ENCODE data around the gene ZNF66. TPM values are rescaled to one million over a fixed set of nuclear protein-coding genes. Genes with fewer than 3 reads are reported as not detected.

Gene ZNF66
- total and polyA plus RNA-seq, 10 of the 15 experiments (the other 5 are each of a cell fraction or from before 2014, with no cell fraction given) = 0.62 to 8.5 (median 5.6) TPM

Other genes with a start within 250 kb of the ZNF66 start
- gene ZNF737, start 210.5 kb upstream of the ZNF66 start, total RNA-seq (2014; rRNA removed) = 6.6 and 6.9 TPM in 2 replicates
- 7.9 and 8.9 TPM in 2 replicates for gene ZNF737, start 210.5 kb upstream of the ZNF66 start, total RNA-seq (2014; rRNA removed; fragmentation: Illumina TruSeq; extraction: Trizol)
- gene ZNF737, start 210.5 kb upstream of the ZNF66 start, total RNA-seq (2021) = 3.7 and 4.7 TPM in 2 replicates
- gene ZNF737, start 210.5 kb upstream of the ZNF66 start, polyA plus RNA-seq (2011; rRNA removed) = 6.3 and 8.6 TPM in 2 replicates
- gene ZNF737, start 210.5 kb upstream of the ZNF66 start, polyA plus RNA-seq (2014; fragmentation: Illumina TruSeq; extraction: Trizol) = 5.2 and 7.9 TPM in 2 replicates
- gene ZNF737, start 210.5 kb upstream of the ZNF66 start, polyA plus RNA-seq (2014; fragmentation: Nextera tagmentation; extraction: Ambion mirVana) = under 1 TPM; 0.53 to 0.85 TPM
- gene ZNF737, start 210.5 kb upstream of the ZNF66 start, polyA plus RNA-seq (2014; rRNA removed) = 2.5 and 5.5 TPM in 2 replicates
- 1 to 10 TPM; 3.2 to 4.0 TPM for gene ZNF737, start 210.5 kb upstream of the ZNF66 start, polyA plus RNA-seq (2016; fragmentation: Nextera tagmentation; extraction: Ambion mirVana)
- 1.7 and 2.0 TPM in 2 replicates for gene ZNF626, start 114.7 kb upstream of the ZNF66 start, total RNA-seq (2014; rRNA removed)
- gene ZNF626, start 114.7 kb upstream of the ZNF66 start, total RNA-seq (2014; rRNA removed; fragmentation: Illumina TruSeq; extraction: Trizol) = 1.7 and 1.8 TPM in 2 replicates
- 2.2 TPM in 2 replicates for gene ZNF626, start 114.7 kb upstream of the ZNF66 start, total RNA-seq (2021)
- gene ZNF626, start 114.7 kb upstream of the ZNF66 start, polyA plus RNA-seq (2011; rRNA removed) = 1.4 and 3.7 TPM in 2 replicates
- 1.1 and 1.4 TPM in 2 replicates for gene ZNF626, start 114.7 kb upstream of the ZNF66 start, polyA plus RNA-seq (2014; fragmentation: Illumina TruSeq; extraction: Trizol)
- 1 to 10 TPM; 2.1 to 3.7 TPM for gene ZNF626, start 114.7 kb upstream of the ZNF66 start, polyA plus RNA-seq (2014; fragmentation: Nextera tagmentation; extraction: Ambion mirVana)
- gene ZNF626, start 114.7 kb upstream of the ZNF66 start, polyA plus RNA-seq (2014; rRNA removed) = 0.80 and 1.2 TPM in 2 replicates
- gene ZNF626, start 114.7 kb upstream of the ZNF66 start, polyA plus RNA-seq (2016; fragmentation: Nextera tagmentation; extraction: Ambion mirVana) = 1 to 10 TPM; 2.0 to 2.3 TPM
- 23.9 and 25.2 TPM in 2 replicates for gene ZNF85, start 146.9 kb downstream of the ZNF66 start, total RNA-seq (2014; rRNA removed)
- 23.5 and 25.5 TPM in 2 replicates for gene ZNF85, start 146.9 kb downstream of the ZNF66 start, total RNA-seq (2014; rRNA removed; fragmentation: Illumina TruSeq; extraction: Trizol)
- gene ZNF85, start 146.9 kb downstream of the ZNF66 start, total RNA-seq (2021) = 12.6 and 17.0 TPM in 2 replicates
- gene ZNF85, start 146.9 kb downstream of the ZNF66 start, polyA plus RNA-seq (2011; rRNA removed) = 19.8 and 26.2 TPM in 2 replicates
- 17.2 and 22.9 TPM in 2 replicates for gene ZNF85, start 146.9 kb downstream of the ZNF66 start, polyA plus RNA-seq (2014; fragmentation: Illumina TruSeq; extraction: Trizol)
- 10 to 100 TPM; 25.8 to 31.7 TPM for gene ZNF85, start 146.9 kb downstream of the ZNF66 start, polyA plus RNA-seq (2014; fragmentation: Nextera tagmentation; extraction: Ambion mirVana)
- gene ZNF85, start 146.9 kb downstream of the ZNF66 start, polyA plus RNA-seq (2014; rRNA removed) = 17.2 and 26.2 TPM in 2 replicates
- gene ZNF85, start 146.9 kb downstream of the ZNF66 start, polyA plus RNA-seq (2016; fragmentation: Nextera tagmentation; extraction: Ambion mirVana) = 10 to 100 TPM; 19.5 to 21.9 TPM
- 11.0 and 11.8 TPM in 2 replicates for gene ZNF430, start 244.4 kb downstream of the ZNF66 start, total RNA-seq (2014; rRNA removed)
- 19.0 TPM in 2 replicates for gene ZNF430, start 244.4 kb downstream of the ZNF66 start, total RNA-seq (2014; rRNA removed; fragmentation: Illumina TruSeq; extraction: Trizol)
- 12.6 TPM in 2 replicates for gene ZNF430, start 244.4 kb downstream of the ZNF66 start, total RNA-seq (2021)
- 18.0 and 23.6 TPM in 2 replicates for gene ZNF430, start 244.4 kb downstream of the ZNF66 start, polyA plus RNA-seq (2011; rRNA removed)
- 11.5 and 16.0 TPM in 2 replicates for gene ZNF430, start 244.4 kb downstream of the ZNF66 start, polyA plus RNA-seq (2014; fragmentation: Illumina TruSeq; extraction: Trizol)
- 1 to 10 TPM; 4.6 to 6.0 TPM for gene ZNF430, start 244.4 kb downstream of the ZNF66 start, polyA plus RNA-seq (2014; fragmentation: Nextera tagmentation; extraction: Ambion mirVana)
- 5.6 and 7.0 TPM in 2 replicates for gene ZNF430, start 244.4 kb downstream of the ZNF66 start, polyA plus RNA-seq (2014; rRNA removed)
- gene ZNF430, start 244.4 kb downstream of the ZNF66 start, polyA plus RNA-seq (2016; fragmentation: Nextera tagmentation; extraction: Ambion mirVana) = 10 to 100 TPM; 13.4 to 15.8 TPM

Data from GM12878 (cell line).